Raji (cell line): ENCODE measurements around the gene ELOA.

Source experiments
- POLR2A ChIP-seq: IDR thresholded peaks from 2 replicates; pipeline ENCODE4 v1.6.1; 2011; ENCODE audit warnings: low read depth, low read length, control low read depth; ENCODE audit not compliant: insufficient read depth

ELOA gene

GRCh38 chr1:23743287-23744152 is at the start of gene ELOA:
Gene ELOA, plus strand, starts transcription at chr1:23743471. Its CDS starts 33 bp downstream, at chr1:23743504.
- TF ChIP-seq POLR2A: peak; percentile 97

- no peak for TF ChIP-seq POLR2A
Observed at GRCh38 chr1:23693599-23693998, 49.7 kb upstream of the ELOA start.

GRCh38 chr1:23694371-23694770 is 48.9 kb upstream of the ELOA start:
- TF ChIP-seq POLR2A: no peak

- TF ChIP-seq POLR2A: no peak
Observed at GRCh38 chr1:23695667-23696066, 47.6 kb upstream of the ELOA start.

GRCh38 chr1:23696335-23696989 is 46.8 kb upstream of the ELOA start:
- TF ChIP-seq POLR2A: no peak

- no peak for TF ChIP-seq POLR2A
Observed at GRCh38 chr1:23698466-23698865, 44.8 kb upstream of the ELOA start.

- no peak for TF ChIP-seq POLR2A
Observed at GRCh38 chr1:23699280-23700179, 43.7 kb upstream of the ELOA start.

- TF ChIP-seq POLR2A: no peak
Observed at GRCh38 chr1:23701310-23701709, 42.0 kb upstream of the ELOA start.

- no peak for TF ChIP-seq POLR2A
Observed at GRCh38 chr1:23701996-23702395, 41.3 kb upstream of the ELOA start.

GRCh38 chr1:23704834-23705495 is 38.3 kb upstream of the ELOA start:
- TF ChIP-seq POLR2A: no peak

- TF ChIP-seq POLR2A: no peak
Observed at GRCh38 chr1:23709229-23709628, 34.0 kb upstream of the ELOA start.

- no peak for TF ChIP-seq POLR2A
Observed at GRCh38 chr1:23718482-23718881, 24.8 kb upstream of the ELOA start.

GRCh38 chr1:23719162-23719820 is 24.0 kb upstream of the ELOA start:
- no peak for TF ChIP-seq POLR2A

GRCh38 chr1:23720256-23720995 is 22.8 kb upstream of the ELOA start:
- no peak for TF ChIP-seq POLR2A
